BE2C (cell line): ENCODE measurements around the gene STUM.

Source experiments
- DNase-seq: peaks from one replicate; pipeline ENCODE4 v3.0.0-alpha.2; 2020
- H3K27me3 ChIP-seq: fragments of 250-450 bp; sonication (Bioruptor Pico); 2 replicates; pipeline ENCODE4 v1.5.1; 2020; ENCODE audit warnings: mild to moderate bottlenecking
- H3K36me3 ChIP-seq: fragments of 250-450 bp; sonication (Bioruptor Pico); 2 replicates; pipeline ENCODE4 v1.5.1; 2020; ENCODE audit warnings: mild to moderate bottlenecking
- H3K4me1 ChIP-seq: fragments of 250-450 bp; sonication (Bioruptor Pico); 2 replicates; pipeline ENCODE4 v1.5.1; 2020
- H3K4me3 ChIP-seq: 2 replicates; pipeline ENCODE4 v1.5.1; 2011; ENCODE audit warnings: low read depth, low read length
- H3K9me3 ChIP-seq: fragments of 250-450 bp; sonication (Bioruptor Pico); 2 replicates; pipeline ENCODE4 v1.5.1; 2020
- CTCF ChIP-seq: IDR thresholded peaks from 2 replicates; pipeline ENCODE4 v1.5.1; 2012; ENCODE audit warnings: mild to moderate bottlenecking, low read depth, low read length

Gene STUM

GRCh38 chr1:226512076-226512728 is 36.4 kb upstream of the STUM start:
- no peak for TF ChIP-seq CTCF
- Histone ChIP-seq H3K36me3 (no peaks in the 10 kb centered on the region), H3K4me1 (no peaks in the 10 kb centered on the region), H3K27me3 (no peaks in the 10 kb centered on the region), H3K4me3 (no peak overlapping the region), H3K9me3 (no peaks in the 10 kb centered on the region)
- DNase-seq = no peak

- no peak overlapping the region for H3K4me3 ChIP-seq
- H3K9me3 ChIP-seq = no peaks in the 10 kb centered on the region
- no peak for TF ChIP-seq CTCF
- no peaks in the 10 kb centered on the region for H3K36me3 ChIP-seq
- no peaks in the 10 kb centered on the region for H3K4me1 ChIP-seq
- no peaks in the 10 kb centered on the region for H3K27me3 ChIP-seq
- DNase-seq = no peak
Observed at GRCh38 chr1:226518375-226518774, 30.2 kb upstream of the STUM start.

- no peaks in the 10 kb centered on the region for H3K9me3 ChIP-seq
- no peaks in the 10 kb centered on the region for H3K27me3 ChIP-seq
- no peak for DNase-seq
- TF ChIP-seq CTCF = no peak
- H3K36me3 ChIP-seq = no peaks in the 10 kb centered on the region
- no peak overlapping the region for H3K4me3 ChIP-seq
- H3K4me1 ChIP-seq = no peaks in the 10 kb centered on the region
Observed at GRCh38 chr1:226519135-226519534, 29.4 kb upstream of the STUM start.

GRCh38 chr1:226519716-226520598 is 28.6 kb upstream of the STUM start:
- no peaks in the 10 kb centered on the region for H3K9me3 ChIP-seq
- no peak for TF ChIP-seq CTCF
- H3K4me3 ChIP-seq = no peak overlapping the region
- DNase-seq = no peak
- H3K36me3 ChIP-seq = no peaks in the 10 kb centered on the region
- H3K4me1 ChIP-seq = no peaks in the 10 kb centered on the region
- H3K27me3 ChIP-seq = no peaks in the 10 kb centered on the region

- H3K27me3 ChIP-seq = no peaks in the 10 kb centered on the region
Observed at GRCh38 chr1:226520640-226521355, 27.8 kb upstream of the STUM start.

More at GRCh38 chr1:226520640-226521355, 27.8 kb upstream of the STUM start:
- Histone ChIP-seq H3K4me3 (no peak overlapping the region), H3K9me3 (no peaks in the 10 kb centered on the region), H3K4me1 (no peaks in the 10 kb centered on the region), H3K36me3 (no peaks in the 10 kb centered on the region)
- TF ChIP-seq CTCF = no peak
- no peak for DNase-seq
